GM10266 (cell line): ENCODE data around the gene AQR.

ENCODE experiments used
- DNase-seq: peaks from one replicate; pipeline ENCODE4 v3.0.0; 2012; ENCODE audit errors: extremely low spot score
- TF ChIP-seq, protein P1 (sequence below): IDR thresholded peaks from 2 replicates; pipeline ENCODE4 v1.5.1; 2012; ENCODE audit warnings: mild to moderate bottlenecking, low read depth; ENCODE audit not compliant: control insufficient read depth, insufficient read depth; ENCODE audit errors: missing control alignments

The AQR gene

DNA sequence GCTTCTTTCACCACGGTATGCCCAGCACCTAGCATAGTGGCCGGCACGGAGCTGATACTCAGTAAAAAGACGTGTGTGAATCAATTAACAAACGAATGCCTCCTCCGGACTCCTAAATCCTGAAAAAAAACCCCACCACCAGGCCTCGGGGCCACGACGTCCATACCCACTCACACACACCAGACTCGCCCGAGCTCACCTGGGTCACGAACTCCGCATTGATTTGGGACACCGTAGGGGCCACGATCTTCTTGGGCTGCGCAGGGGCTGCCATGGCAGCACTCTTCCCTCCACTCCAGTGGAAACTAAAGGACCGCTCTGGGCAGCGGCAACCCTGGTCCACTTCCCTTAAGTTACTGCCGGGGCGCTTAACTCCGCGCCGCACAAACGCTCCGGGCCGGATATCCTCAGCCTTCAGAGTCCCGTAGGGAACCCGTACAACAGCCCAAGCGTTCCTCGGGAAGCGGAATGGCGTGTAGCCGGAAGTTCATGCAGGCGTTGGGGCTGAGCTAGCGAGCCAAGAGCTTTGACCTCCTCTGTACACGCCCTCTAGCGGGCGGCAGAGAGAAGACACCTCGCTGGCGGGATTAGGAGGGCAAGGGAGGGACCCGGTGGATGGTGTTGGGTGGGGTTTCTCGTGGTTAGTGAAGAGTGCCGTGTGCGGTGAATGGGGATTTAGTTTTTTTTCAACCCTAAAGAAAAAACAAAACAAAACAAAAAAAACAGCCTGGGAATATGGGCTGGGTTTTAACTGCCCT lies at the start of gene AQR:
TSS of gene AQR (minus strand) at position 403 of the 758 bp plus-strand sequence. CDS start at position 274, 129 bp downstream.
- peak; percentile 85 for DNase-seq
- TF ChIP-seq, protein P1, sequence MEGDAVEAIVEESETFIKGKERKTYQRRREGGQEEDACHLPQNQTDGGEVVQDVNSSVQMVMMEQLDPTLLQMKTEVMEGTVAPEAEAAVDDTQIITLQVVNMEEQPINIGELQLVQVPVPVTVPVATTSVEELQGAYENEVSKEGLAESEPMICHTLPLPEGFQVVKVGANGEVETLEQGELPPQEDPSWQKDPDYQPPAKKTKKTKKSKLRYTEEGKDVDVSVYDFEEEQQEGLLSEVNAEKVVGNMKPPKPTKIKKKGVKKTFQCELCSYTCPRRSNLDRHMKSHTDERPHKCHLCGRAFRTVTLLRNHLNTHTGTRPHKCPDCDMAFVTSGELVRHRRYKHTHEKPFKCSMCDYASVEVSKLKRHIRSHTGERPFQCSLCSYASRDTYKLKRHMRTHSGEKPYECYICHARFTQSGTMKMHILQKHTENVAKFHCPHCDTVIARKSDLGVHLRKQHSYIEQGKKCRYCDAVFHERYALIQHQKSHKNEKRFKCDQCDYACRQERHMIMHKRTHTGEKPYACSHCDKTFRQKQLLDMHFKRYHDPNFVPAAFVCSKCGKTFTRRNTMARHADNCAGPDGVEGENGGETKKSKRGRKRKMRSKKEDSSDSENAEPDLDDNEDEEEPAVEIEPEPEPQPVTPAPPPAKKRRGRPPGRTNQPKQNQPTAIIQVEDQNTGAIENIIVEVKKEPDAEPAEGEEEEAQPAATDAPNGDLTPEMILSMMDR = peak; percentile 88

DNA sequence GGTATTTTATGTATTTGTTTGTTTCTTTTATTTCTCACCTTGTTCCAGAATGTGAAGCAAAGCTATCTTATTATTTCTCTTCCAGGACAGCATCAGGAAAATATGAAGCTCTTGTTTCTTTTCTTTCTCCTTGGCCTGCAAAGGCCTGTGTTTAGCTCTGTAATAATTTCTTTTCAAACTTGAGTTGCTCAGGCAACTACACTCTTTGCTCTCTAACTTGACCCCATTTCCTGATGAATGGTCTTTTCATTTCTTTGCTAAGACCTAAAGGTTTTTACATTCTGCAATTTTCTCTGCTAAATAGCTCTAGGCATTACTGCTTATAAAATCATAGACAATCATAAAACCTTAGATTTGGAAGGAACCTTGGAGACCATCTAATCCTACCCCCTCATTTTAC lies 44.7 kb upstream of the AQR start:
- TF ChIP-seq, protein P1 = no peak
- no peak for DNase-seq

DNA sequence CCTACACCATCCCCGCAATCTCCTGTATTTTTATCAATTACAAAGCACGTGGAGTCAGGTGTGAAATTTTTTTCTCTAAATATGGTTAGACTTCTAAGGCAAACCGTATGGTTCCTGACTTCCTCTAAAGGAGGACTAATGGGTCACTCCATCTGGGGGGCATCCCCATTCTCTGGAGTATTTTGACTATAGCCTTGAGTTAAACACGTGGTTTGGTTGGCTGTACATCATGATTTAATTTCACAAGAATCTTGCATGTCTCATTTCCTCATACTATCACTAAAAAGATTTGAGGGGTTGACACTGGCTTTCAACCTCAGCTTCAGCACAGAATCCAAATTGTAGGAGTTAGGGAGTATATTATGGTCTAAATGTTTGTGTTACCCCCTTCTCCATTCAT lies 43.8 kb upstream of the AQR start:
- DNase-seq = no peak
- TF ChIP-seq, protein P1 = no peak

DNA sequence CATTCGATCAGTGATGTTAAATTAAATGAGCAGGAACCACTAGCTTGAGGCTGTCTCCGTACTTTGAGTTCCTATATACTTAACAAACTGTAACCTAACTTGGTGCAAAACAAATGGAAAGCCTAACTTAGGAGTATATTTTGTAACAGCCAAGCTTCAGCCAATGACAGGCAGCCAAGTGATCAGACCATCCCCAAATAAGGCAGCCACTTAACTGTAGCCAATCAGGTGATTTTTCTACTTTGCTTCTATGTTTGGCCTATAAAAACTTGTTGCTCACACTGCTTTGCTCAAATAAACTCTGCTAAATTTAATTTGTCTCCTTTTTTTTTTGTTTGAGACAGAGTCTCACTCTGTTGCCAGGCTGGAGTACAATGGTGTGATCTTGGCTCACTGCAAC lies 37.9 kb upstream of the AQR start:
- DNase-seq = no peak
- TF ChIP-seq, protein P1 = no peak

DNA sequence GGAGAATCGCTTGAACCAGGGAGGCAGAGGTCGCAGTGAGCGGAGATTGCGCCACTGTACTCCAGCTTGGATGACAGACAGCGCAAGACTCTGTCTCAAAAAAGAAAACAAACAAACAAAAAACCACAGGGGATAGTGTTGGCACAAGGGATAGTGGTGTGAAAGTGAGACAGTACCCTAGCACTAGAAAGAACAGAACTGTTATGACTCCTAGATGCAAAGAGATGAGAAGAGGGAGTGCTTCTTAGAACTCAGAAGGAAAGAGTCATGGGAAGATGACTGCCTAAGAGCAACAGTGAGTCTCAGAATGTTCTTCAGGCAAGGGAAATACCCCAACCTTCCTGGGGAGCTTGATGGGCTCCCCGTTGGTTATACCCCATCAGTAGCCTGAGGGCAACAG lies 36.4 kb upstream of the AQR start:
- no peak for DNase-seq
- TF ChIP-seq, protein P1 = no peak

DNA sequence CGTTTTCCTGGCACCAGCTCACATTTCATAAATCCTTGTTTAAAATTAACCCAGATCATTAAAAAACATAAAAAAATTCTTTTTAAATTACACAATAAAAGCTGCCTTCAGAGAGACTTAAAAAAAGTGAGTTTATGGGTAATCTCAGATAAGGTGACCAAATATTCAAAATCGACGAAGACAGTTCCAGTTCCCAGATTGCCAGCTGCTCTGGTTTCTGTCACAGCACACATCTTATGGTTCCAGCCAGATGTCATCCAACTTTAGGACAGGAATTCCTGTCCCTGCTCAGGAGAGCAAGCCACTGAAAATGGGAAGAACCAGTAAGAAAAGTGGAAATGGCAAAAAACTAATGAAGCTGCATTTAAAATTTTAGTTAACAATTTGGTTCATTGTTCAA lies 34.4 kb upstream of the AQR start:
- TF ChIP-seq, protein P1 = no peak
- no peak for DNase-seq

DNA sequence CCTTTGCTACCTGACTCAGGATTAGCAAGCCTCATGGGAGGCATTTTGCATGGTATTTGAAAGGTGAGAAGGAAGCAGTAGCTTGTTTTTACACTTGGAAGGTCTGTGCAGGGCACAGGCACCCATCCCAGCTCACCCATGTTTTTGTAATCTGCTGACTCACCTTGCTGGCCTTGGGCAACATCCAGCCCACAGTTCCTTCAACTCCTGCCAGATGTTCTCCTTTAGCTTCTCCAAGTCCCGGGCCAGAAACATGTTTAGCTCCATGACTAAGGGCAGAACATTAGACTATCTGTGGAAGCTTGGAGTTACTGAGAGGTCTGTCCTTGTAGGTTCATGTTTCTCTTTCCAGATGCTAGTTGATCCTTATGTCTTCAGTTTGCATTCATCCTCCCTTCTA lies 31.0 kb upstream of the AQR start:
- TF ChIP-seq, protein P1 = no peak
- no peak for DNase-seq
